Mesendoderm (in vitro differentiated cells): ENCODE results near the gene AGFG2.

Source experiments
- DNase-seq: peaks from one replicate; pipeline ENCODE4 v3.0.0; 2013
- H2AK5ac ChIP-seq: 2 replicates; pipeline ENCODE4 v1.6.1; 2013; ENCODE audit warnings: low read length, inconsistent platforms
- H2BK120ac ChIP-seq: 2 replicates; pipeline ENCODE4 v1.6.1; 2013; ENCODE audit warnings: low read depth, mild to moderate bottlenecking, low read length, moderate library complexity, mixed read lengths
- H2BK15ac ChIP-seq: replicated peaks from 2 replicates; pipeline ENCODE4 v1.6.1; 2013; ENCODE audit warnings: low read depth, mild to moderate bottlenecking, moderate library complexity
- H2BK5ac ChIP-seq: 2 replicates; pipeline ENCODE4 v1.6.1; 2013; ENCODE audit warnings: low read length, inconsistent platforms
- H3K18ac ChIP-seq: 2 replicates; pipeline ENCODE4 v1.6.1; 2013; ENCODE audit warnings: mild to moderate bottlenecking, low read length, mixed read lengths
- H3K23ac ChIP-seq: one replicate; pipeline ENCODE4 v1.6.1; 2013; ENCODE audit warnings: low read length
- H3K27ac ChIP-seq: 2 replicates; pipeline ENCODE4 v1.5.1; 2013; ENCODE audit warnings: low read depth, mild to moderate bottlenecking, inconsistent platforms, low read length, moderate library complexity
- H3K27me3 ChIP-seq: 2 replicates; pipeline ENCODE4 v1.6.1; 2013; ENCODE audit warnings: low read length, control low read depth, mild to moderate bottlenecking, inconsistent platforms; ENCODE audit not compliant: insufficient read depth, poor library complexity
- H3K36me3 ChIP-seq: 2 replicates; pipeline ENCODE4 v1.6.1; 2013; ENCODE audit warnings: low read length, inconsistent platforms; ENCODE audit not compliant: control insufficient read depth, insufficient read depth
- H3K4ac ChIP-seq: one replicate; pipeline ENCODE4 v1.6.1; 2013; ENCODE audit warnings: low read depth, mild to moderate bottlenecking, low read length, moderate library complexity
- H3K4me1 ChIP-seq: 2 replicates; pipeline ENCODE4 v1.6.1; 2013; ENCODE audit warnings: low read depth, low read length, inconsistent platforms; ENCODE audit not compliant: control insufficient read depth
- H3K4me2 ChIP-seq: 2 replicates; pipeline ENCODE4 v1.6.1; 2013; ENCODE audit warnings: low read length
- H3K4me3 ChIP-seq: 2 replicates; pipeline ENCODE4 v1.5.1; 2013; ENCODE audit warnings: mild to moderate bottlenecking, low read length
- H3K56ac ChIP-seq: one replicate; pipeline ENCODE4 v1.6.1; 2013; ENCODE audit warnings: low read length
- H3K79me1 ChIP-seq: 2 replicates; pipeline ENCODE4 v1.6.1; 2013; ENCODE audit warnings: low read length, inconsistent platforms
- H3K79me2 ChIP-seq: 2 replicates; pipeline ENCODE4 v1.6.1; 2013; ENCODE audit warnings: mild to moderate bottlenecking, low read length; ENCODE audit not compliant: control insufficient read depth, insufficient read depth
- H3K9ac ChIP-seq: 2 replicates; pipeline ENCODE4 v1.6.1; 2013; ENCODE audit warnings: low read length, inconsistent platforms
- H4K5ac ChIP-seq: one replicate; pipeline ENCODE4 v1.6.1; 2013; ENCODE audit warnings: low read length
- H4K8ac ChIP-seq: one replicate; pipeline ENCODE4 v1.6.1; 2013; ENCODE audit warnings: low read depth, mild to moderate bottlenecking, control low read depth, low read length, moderate library complexity
- WGBS: extraction: QIAGEN DNeasy Blood & Tissue Kit; methylation state at CpG from one replicate; pipeline ENCODE4 v1.1.7; 2013; ENCODE audit warnings: low lambda C conversion rate, missing lambda C conversion rate; ENCODE audit not compliant: insufficient coverage; ENCODE audit errors: extremely low coverage; 5-methylcytosine and 5-hydroxymethylcytosine counted together

Gene AGFG2

GRCh38 chr7:100506356-100506923, 32.6 kb upstream of the AGFG2 start:
- H2BK120ac ChIP-seq = no peak overlapping the region
- no peak overlapping the region for H3K56ac ChIP-seq
- H3K27me3 ChIP-seq = no peaks in the 10 kb centered on the region
- H3K27ac ChIP-seq = no peak overlapping the region
- H3K4me1 ChIP-seq = no peaks in the 10 kb centered on the region
- no peak overlapping the region for H3K4ac ChIP-seq
- no peak overlapping the region for H3K4me3 ChIP-seq
- no peak overlapping the region for H3K18ac ChIP-seq
- no peak overlapping the region for H3K23ac ChIP-seq
- H4K8ac ChIP-seq = no peak overlapping the region
- H4K5ac ChIP-seq = no peak overlapping the region
- no CpG with 5 or more reads among the region's 8 CpGs for WGBS
- no peaks in the 10 kb centered on the region for H3K36me3 ChIP-seq
- DNase-seq = peak; percentile 92
- no peak overlapping the region for H2BK15ac ChIP-seq
- H3K9ac ChIP-seq = no peak overlapping the region
- H3K79me1 ChIP-seq = no peaks in the 10 kb centered on the region
- no peak overlapping the region for H2BK5ac ChIP-seq
- no peak overlapping the region for H2AK5ac ChIP-seq
- H3K79me2 ChIP-seq = no peaks in the 10 kb centered on the region
- no peak overlapping the region for H3K4me2 ChIP-seq

- Histone ChIP-seq H3K79me2 (no peaks in the 10 kb centered on the region), H3K23ac (no peak overlapping the region), H3K9ac (no peak overlapping the region), H3K4me2 (no peak overlapping the region), H3K4ac (no peak overlapping the region), H3K56ac (no peak overlapping the region), H2BK120ac (no peak overlapping the region), H4K8ac (no peak overlapping the region), H3K4me1 (no peaks in the 10 kb centered on the region), H3K36me3 (no peaks in the 10 kb centered on the region), H2BK15ac (no peak overlapping the region), H4K5ac (no peak overlapping the region), H2BK5ac (no peak overlapping the region), H3K27me3 (no peaks in the 10 kb centered on the region), H3K27ac (no peak overlapping the region), H3K18ac (no peak overlapping the region), H3K4me3 (no peak overlapping the region), H3K79me1 (no peaks in the 10 kb centered on the region), H2AK5ac (no peak overlapping the region)
- no peak for DNase-seq
- no CpG with 5 or more reads among the region's 15 CpGs for WGBS
Observed at GRCh38 chr7:100509231-100509630, 29.8 kb upstream of the AGFG2 start.

GRCh38 chr7:100510437-100511239, 28.4 kb upstream of the AGFG2 start:
- Histone ChIP-seq H2BK120ac (no peak overlapping the region), H3K18ac (no peak overlapping the region), H3K9ac (no peak overlapping the region), H3K4me2 (no peak overlapping the region), H2BK15ac (no peak overlapping the region), H2BK5ac (no peak overlapping the region), H3K79me1 (no peaks in the 10 kb centered on the region), H3K4ac (no peak overlapping the region), H3K27me3 (no peaks in the 10 kb centered on the region), H3K56ac (no peak overlapping the region), H3K4me1 (peaks cover 2% of the 10 kb centered on the region), H3K27ac (no peak overlapping the region), H3K79me2 (no peaks in the 10 kb centered on the region), H4K8ac (no peak overlapping the region), H3K4me3 (no peak overlapping the region), H3K36me3 (no peaks in the 10 kb centered on the region), H4K5ac (no peak overlapping the region), H2AK5ac (no peak overlapping the region), H3K23ac (no peak overlapping the region)
- WGBS = no CpG with 5 or more reads among the region's 9 CpGs
- no peak for DNase-seq

GRCh38 chr7:100513212-100513810, 25.7 kb upstream of the AGFG2 start:
- H2AK5ac ChIP-seq = no peak overlapping the region
- no peak overlapping the region for H2BK120ac ChIP-seq
- no peak overlapping the region for H4K5ac ChIP-seq
- no peak overlapping the region for H3K27ac ChIP-seq
- no peaks in the 10 kb centered on the region for H3K36me3 ChIP-seq
- H3K79me1 ChIP-seq = no peaks in the 10 kb centered on the region
- H3K9ac ChIP-seq = no peak overlapping the region
- H3K4me2 ChIP-seq = no peak overlapping the region
- H3K4me3 ChIP-seq = no peak overlapping the region
- no peak overlapping the region for H4K8ac ChIP-seq
- H3K79me2 ChIP-seq = no peaks in the 10 kb centered on the region
- H3K56ac ChIP-seq = no peak overlapping the region
- H3K4me1 ChIP-seq = peaks cover 2% of the 10 kb centered on the region
- no peak overlapping the region for H3K18ac ChIP-seq
- DNase-seq = no peak
- H3K4ac ChIP-seq = no peak overlapping the region
- H3K27me3 ChIP-seq = no peaks in the 10 kb centered on the region
- no peak overlapping the region for H2BK5ac ChIP-seq
- H3K23ac ChIP-seq = no peak overlapping the region
- no peak overlapping the region for H2BK15ac ChIP-seq
- WGBS = 100% methylated on average over 1 of the region's 9 CpGs

- no peak overlapping the region for H2AK5ac ChIP-seq
- H3K23ac ChIP-seq = peak overlapping the region; percentile 66
- no peak overlapping the region for H3K9ac ChIP-seq
- H2BK120ac ChIP-seq = no peak overlapping the region
- H3K36me3 ChIP-seq = no peaks in the 10 kb centered on the region
- H3K4me3 ChIP-seq = no peak overlapping the region
- H3K27me3 ChIP-seq = no peaks in the 10 kb centered on the region
- peaks cover 2% of the 10 kb centered on the region for H3K4me1 ChIP-seq
- WGBS = no CpG with 5 or more reads among the region's 2 CpGs
- no peak overlapping the region for H3K4ac ChIP-seq
- H3K27ac ChIP-seq = no peak overlapping the region
- DNase-seq = no peak
- H4K5ac ChIP-seq = no peak overlapping the region
- H3K79me2 ChIP-seq = no peaks in the 10 kb centered on the region
- no peak overlapping the region for H4K8ac ChIP-seq
- H3K4me2 ChIP-seq = no peak overlapping the region
- H3K56ac ChIP-seq = peak overlapping the region; percentile 17
- H2BK15ac ChIP-seq = peak overlapping the region; percentile 75
- no peaks in the 10 kb centered on the region for H3K79me1 ChIP-seq
- H2BK5ac ChIP-seq = no peak overlapping the region
- H3K18ac ChIP-seq = no peak overlapping the region
Observed at GRCh38 chr7:100515072-100515532, 23.9 kb upstream of the AGFG2 start.
